RKO (cell line): ENCODE measurements around the gene FBXL7.

ENCODE experiments used
- DNase-seq: peaks from one replicate; pipeline ENCODE4 v3.0.0-alpha.2; 2016; ENCODE audit warnings: low spot score

The FBXL7 gene

DNA sequence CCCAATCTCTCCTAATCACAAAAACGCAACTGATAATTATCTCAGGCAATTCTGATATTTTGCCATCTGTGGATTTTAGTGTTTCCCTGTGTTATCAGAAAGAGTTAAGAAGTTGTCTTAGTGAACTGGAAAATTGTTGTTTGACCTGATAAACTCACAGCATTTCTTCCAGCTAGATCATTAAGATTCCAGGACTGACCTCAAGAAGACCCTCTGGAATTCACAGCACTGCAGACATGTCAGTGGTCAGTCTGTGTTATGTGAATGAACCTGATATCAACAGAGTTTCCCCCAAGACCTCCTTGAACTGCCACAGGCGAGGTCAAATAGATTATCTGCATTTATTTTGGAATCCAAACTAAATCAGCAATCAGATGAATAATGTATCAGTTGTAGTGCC, 174.7 kb downstream of the FBXL7 start:
- no peak for DNase-seq

DNA sequence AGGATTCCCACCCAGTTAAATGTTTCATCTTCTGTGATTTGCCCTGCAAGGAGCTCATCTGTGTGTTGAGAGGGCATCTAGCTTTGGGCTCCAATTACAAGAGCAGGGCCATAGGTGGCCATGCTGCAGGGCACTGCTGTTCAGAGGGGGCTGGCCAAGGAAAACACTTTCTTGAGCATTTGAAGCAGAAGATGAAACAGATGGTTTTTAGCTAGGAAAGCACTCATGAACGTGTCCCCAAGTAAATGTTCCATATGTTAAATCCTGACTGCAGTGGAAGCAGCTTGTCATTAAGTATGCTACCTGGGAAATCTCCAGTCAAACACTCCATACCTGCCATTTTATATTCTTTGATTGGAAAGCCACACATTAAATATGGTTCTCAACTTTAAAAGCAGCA, 176.6 kb downstream of the FBXL7 start:
- no peak for DNase-seq

GRCh38 chr5:15679161-15679560, 179.2 kb downstream of the FBXL7 start:
- no peak for DNase-seq

GRCh38 chr5:15680455-15680854, 180.5 kb downstream of the FBXL7 start:
- DNase-seq, result no peak

GRCh38 chr5:15682122-15682521, 182.1 kb downstream of the FBXL7 start:
- DNase-seq, result no peak

DNA sequence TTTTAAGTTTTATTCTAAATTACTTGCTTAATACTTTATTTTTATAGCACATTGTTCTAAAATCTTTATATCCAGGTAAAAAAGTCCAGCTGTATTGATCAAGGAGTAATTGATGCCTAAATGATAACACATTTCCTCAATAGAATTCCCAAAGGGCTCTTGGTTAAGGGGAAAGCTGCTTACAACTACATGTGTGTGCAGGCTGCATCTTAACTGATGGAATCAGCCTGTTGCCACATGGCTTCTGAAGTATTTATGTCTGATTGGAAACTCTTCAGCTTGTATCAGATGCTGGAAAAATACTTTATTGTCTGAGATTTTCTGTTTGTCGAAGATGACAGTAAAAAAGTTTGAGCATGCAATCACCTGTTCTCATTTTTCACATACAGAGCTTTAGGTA, 182.6 kb downstream of the FBXL7 start:
- no peak for DNase-seq

DNA sequence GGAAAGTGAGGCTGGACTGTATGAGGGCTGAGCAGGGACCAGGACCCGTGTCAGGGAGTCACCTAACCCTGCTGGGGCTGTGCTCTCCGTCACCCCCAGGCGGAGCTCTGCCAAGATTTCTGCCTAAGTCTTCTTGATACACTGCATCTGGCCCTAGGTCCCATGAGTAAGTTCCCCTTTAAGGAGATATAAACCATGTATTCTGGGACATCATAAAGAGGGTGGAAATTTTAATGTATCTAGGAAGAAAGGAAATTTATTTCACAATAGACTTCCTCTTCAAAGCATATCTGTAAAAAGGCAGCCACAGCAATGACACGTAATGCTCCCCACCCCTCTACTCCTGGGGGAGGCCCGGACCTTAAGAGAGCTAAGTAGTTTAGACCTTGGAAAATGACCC, 183.4 kb downstream of the FBXL7 start:
- peak; percentile 30 for DNase-seq

- DNase-seq, result no peak
Measured at GRCh38 chr5:15687401-15687800, 187.4 kb downstream of the FBXL7 start.

GRCh38 chr5:15689836-15690235, 189.9 kb downstream of the FBXL7 start:
- DNase-seq, result no peak

DNA sequence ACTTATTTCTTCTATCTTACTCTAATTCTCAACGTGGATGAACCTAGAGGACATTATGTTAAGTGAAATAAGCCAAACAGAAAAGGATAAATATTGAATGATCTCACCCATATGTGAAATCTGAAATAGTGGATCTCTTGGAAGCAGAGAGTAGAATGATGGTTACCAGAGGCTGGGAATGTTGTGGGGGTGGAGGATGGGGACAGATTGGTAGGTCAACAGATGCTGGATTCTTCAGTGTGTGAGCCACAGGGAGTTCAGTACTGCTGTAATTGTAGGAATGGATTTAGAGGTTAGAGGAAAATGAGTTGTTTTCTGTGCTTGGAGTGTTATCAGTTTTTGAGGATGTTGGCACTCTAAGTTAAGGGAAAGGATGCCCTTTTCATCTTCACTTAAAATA, 190.6 kb downstream of the FBXL7 start:
- no peak for DNase-seq

GRCh38 chr5:15691521-15691920, 191.5 kb downstream of the FBXL7 start:
- DNase-seq, result no peak

DNA sequence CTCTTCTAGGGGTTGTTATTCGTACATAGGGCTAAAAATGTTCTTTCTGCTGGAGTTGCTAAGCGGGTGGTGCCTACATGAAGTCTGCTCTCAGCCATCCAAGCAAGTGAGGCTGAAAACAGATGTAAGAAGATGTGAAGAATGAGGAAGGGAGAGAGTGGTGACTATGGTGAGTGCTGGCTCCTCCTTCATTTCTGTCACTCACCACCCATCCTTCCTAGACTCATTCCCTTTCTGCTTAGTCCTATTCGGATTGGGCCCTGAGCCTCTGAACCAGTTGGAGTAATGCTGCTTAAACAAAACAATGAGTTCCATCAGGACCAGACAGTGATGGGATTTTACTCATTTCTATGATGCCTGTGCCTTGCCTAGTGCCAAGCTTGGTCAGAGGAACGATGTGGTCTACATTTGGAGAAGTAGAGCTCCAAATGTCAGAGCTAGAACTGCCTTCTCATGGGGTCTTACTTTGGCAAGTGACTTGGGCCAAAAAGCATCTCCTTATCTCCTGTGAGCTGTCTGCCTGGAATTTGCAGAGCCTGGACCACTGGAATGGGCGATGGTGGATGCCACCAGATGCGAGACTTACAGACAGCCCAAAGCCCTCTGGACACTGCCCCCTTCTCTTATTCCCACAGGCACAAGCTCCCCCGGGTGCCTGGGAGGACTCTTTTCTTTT, 192.9 kb downstream of the FBXL7 start:
- no peak for DNase-seq

- DNase-seq, result no peak
Measured at GRCh38 chr5:15693382-15693728, 193.4 kb downstream of the FBXL7 start.

DNA sequence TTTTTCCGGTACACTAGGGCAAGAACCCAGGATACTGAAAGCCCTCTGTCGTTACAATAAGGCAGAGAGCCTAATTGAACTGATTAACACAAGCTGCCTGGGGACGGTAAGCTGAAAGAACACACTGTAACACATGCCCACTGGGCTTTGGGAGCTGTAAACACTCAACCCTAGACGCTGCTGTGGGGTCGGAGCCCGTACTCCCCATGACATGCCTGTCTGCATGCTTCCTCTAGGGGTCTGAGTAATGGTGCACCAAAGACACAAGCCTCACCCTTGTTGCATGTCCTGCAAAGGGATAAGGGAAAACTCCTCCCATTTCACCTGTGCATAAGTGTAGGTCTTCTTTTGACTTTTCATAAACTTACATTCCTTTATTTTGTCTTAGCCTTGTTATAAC, 194.0 kb downstream of the FBXL7 start:
- no peak for DNase-seq

DNA sequence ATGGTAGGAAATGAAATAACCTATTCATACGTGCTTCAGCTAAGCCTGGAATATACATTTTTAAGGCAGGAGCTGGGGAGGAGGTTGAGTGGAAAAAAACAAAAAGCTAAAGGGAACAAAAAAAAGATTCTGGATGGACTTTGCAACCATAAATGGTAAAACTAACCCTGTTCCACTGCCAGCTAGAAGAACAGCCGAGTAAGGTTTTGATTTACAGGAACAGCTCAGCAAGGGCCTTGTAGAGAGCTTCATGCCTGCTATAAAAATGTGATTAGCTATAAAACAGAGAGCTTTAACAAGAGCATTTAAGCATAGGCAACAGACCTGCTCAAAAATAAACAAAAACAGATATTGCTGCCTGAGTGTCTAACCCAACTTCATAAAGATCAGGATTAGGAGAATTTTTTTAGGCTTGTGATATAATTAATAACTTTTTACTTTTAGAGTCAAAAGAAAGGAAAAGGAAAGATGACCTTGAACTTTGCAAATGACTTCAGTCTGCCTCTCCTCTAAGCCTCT, 194.8 kb downstream of the FBXL7 start:
- no peak for DNase-seq

DNA sequence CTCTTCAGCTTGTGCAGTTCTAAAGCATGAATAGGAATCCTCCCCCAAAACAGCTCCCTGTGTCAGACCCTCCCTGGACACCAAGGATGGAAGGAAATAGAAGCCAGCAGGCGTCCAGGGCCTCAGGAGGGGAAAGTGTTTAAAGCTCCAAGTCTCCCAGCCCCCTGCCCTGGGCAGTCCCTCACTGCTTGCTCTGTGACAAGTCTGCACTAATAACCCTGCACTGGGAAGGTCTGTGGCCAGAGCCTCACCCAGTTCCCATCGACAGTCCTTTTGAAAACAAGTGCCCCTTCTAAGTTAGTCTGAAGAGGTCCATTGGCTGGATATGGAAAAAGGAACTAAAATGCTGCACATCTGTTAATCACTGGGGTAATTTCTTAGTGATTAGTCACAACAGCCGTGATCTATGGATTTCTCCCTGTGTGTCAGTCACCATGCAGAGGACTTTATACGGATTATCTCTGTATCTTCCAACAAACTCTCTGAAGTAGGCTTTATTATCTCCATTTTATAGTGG, 195.3 kb downstream of the FBXL7 start:
- peak; percentile 5 for DNase-seq

DNA sequence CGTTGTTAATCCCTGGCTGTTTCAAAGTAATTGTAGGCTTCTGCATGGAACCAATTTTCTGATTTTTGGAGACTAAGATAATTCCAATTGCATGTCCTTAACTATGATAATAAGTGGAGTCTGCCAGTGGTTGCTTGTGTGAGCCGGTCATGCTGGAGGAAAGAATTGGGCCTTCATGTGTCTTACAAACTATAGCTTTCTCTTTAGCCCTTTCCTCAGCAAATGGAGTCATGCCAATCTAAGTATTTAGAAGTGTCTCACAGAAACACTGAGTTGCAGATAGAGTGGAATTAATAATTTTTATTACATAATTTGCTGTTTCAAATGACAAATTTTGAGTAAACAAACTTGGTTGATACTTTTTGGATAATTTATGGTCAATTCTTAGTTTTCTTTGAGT, 200.4 kb downstream of the FBXL7 start:
- DNase-seq, result no peak

DNA sequence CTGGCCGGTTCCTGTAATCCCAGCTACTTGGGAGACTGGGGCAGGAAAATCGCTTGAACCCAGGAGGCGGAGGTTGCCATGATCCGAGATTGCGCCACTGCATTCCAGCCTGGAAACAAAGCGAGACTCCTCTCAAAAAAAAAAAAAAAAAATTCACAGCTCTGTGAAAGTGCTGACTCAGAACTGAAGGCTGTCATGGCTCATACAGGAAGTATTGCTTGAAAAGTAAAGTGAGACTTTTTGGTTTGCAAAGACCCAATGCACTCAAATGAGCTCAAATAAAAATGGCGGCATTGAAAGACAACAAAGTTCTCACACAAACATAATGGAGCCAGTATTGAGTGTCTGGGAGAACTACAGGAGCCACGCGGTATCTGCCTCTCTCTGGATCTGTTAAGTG, 202.1 kb downstream of the FBXL7 start:
- DNase-seq, result no peak

DNA sequence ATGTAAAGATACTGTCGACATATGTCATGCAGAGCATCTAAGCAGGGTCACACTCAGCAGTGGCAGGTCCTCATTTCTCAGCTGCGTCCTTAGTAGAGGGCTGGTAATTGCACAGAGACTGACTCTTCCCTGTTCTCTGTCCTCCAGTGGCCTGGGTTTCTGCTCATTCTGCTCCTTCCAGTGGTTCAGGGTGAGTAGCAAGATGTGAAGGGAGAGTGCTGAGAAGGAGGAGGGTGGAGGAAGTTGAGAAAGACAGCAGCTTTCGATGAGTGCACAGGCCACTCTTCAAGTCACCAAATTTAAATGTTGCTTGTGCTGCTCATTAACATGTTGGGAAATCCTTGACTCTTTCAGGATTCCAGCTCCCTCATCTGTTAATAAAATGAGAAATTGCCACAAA, 203.9 kb downstream of the FBXL7 start:
- DNase-seq, result no peak

- no peak for DNase-seq
Measured at GRCh38 chr5:15704397-15704947, 204.5 kb downstream of the FBXL7 start.

GRCh38 chr5:15707631-15708030, 207.7 kb downstream of the FBXL7 start:
- no peak for DNase-seq

DNA sequence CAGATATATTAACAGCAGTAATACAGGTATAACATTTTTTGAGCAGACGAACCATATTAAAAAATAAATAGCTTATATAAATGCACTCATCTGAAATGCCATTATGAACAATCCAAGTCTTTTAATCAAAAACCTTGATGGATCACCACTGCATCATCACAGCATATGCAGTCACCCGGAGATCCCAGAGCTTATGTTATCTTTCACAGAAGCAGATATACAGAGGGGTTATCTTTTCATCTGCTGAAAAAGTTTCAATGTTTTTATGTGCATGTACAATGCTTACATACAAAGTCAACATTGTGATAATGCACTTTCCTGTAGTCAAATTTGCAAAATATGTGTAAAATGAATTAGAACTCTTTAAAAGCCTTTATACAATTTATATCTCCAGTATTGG, 211.9 kb downstream of the FBXL7 start:
- no peak for DNase-seq

- no peak for DNase-seq
Measured at GRCh38 chr5:15715535-15715934, 215.6 kb downstream of the FBXL7 start.

GRCh38 chr5:15715967-15716366, 216.0 kb downstream of the FBXL7 start:
- DNase-seq, result no peak
